Neural cell (in vitro differentiated cells): ENCODE results near the gene DTD1. TPM values are rescaled to one million over a fixed set of nuclear protein-coding genes. Genes with fewer than 3 reads are reported as not detected.
A peak's percentile ranks its signal among the peaks of the same experiment; 100 is the strongest.

Experiments
- H2AFZ ChIP-seq: fragments of 200-600, 300-800 bp; sonication (generic), shearing (Covaris generic); 2 replicates; pipeline ENCODE4 v1.6.0; 2014; ENCODE audit warnings: low read depth, mild to moderate bottlenecking, antibody characterized with exemption, low read length, moderate library complexity
- H3F3A ChIP-seq: fragments of 200-600 bp; shearing (Covaris generic); 2 replicates; pipeline ENCODE4 v1.6.1; 2016; ENCODE audit warnings: mild to moderate bottlenecking, moderate library complexity, mixed read lengths, antibody characterized with exemption, low read length; ENCODE audit not compliant: insufficient read depth, poor library complexity, severe bottlenecking
- H3K27ac ChIP-seq: fragments of 200-600, 300-800 bp; sonication (generic), shearing (Covaris generic); 2 replicates; pipeline ENCODE4 v1.5.1; 2014; ENCODE audit warnings: mild to moderate bottlenecking, low read length, moderate library complexity
- H3K27me3 ChIP-seq: fragments of 300-800, 200-600 bp; sonication (generic), shearing (Covaris generic); 2 replicates; pipeline ENCODE4 v1.6.0; 2014; ENCODE audit warnings: mild to moderate bottlenecking, low read depth, low read length, moderate library complexity; ENCODE audit not compliant: insufficient read depth
- H3K36me3 ChIP-seq: fragments of 300-800, 200-600 bp; sonication (generic), shearing (Covaris generic); 2 replicates; pipeline ENCODE4 v1.5.1; 2014; ENCODE audit warnings: mild to moderate bottlenecking, antibody characterized with exemption, low read length, moderate library complexity; ENCODE audit not compliant: insufficient read depth
- H3K4me2 ChIP-seq: fragments of 300-800, 200-600 bp; sonication (generic), shearing (Covaris generic); 2 replicates; pipeline ENCODE4 v1.6.0; 2014; ENCODE audit warnings: mild to moderate bottlenecking, low read length
- H3K4me3 ChIP-seq: fragments of 300-800, 200-600 bp; sonication (generic), shearing (Covaris generic); 2 replicates; pipeline ENCODE4 v1.5.1; 2014; ENCODE audit warnings: mild to moderate bottlenecking, low read length, moderate library complexity
- H3K79me2 ChIP-seq: fragments of 200-600 bp; shearing (Covaris generic); replicated peaks from 2 replicates; pipeline ENCODE4 v1.6.0; 2014; ENCODE audit warnings: mild to moderate bottlenecking, low read length, moderate library complexity; ENCODE audit not compliant: insufficient read depth
- H3K9ac ChIP-seq: fragments of 300-800, 200-600 bp; sonication (generic), shearing (Covaris generic); 2 replicates; pipeline ENCODE4 v1.6.1; 2016; ENCODE audit warnings: mild to moderate bottlenecking, low read length, mixed read lengths
- H3K9me2 ChIP-seq: fragments of 200-600 bp; shearing (Covaris generic); 2 replicates; pipeline ENCODE4 v1.6.1; 2016; ENCODE audit warnings: mild to moderate bottlenecking, low read length, mixed read lengths; ENCODE audit not compliant: insufficient read depth
- H3K9me3 ChIP-seq: fragments of 200-600, 300-800 bp; sonication (generic), shearing (Covaris generic); 2 replicates; pipeline ENCODE4 v1.6.1; 2016; ENCODE audit warnings: mild to moderate bottlenecking, mixed run types, low read length, moderate library complexity, mixed read lengths
- H4K20me1 ChIP-seq: fragments of 200-600 bp; shearing (Covaris generic); 2 replicates; pipeline ENCODE4 v1.6.1; 2016; ENCODE audit warnings: mild to moderate bottlenecking, mixed run types; ENCODE audit not compliant: insufficient read depth
- CTCF ChIP-seq: fragments of 450-650 bp; IDR thresholded peaks from 2 replicates; pipeline ENCODE4 v1.5.1; 2014; ENCODE audit warnings: antibody characterized with exemption, mild to moderate bottlenecking, moderate library complexity; ENCODE audit not compliant: poor library complexity, severe bottlenecking
- EP300 ChIP-seq: fragments of 450-650 bp; conservative IDR thresholded peaks from 2 replicates; pipeline ENCODE4 v1.6.1; 2014; ENCODE audit warnings: antibody characterized with exemption, mild to moderate bottlenecking, moderate library complexity; ENCODE audit not compliant: poor library complexity, severe bottlenecking
- EZH2 ChIP-seq: fragments of 200-600, 300-800 bp; shearing (Covaris generic), sonication (generic); IDR thresholded peaks from 2 replicates; pipeline ENCODE4 v1.6.1; 2014; ENCODE audit warnings: antibody characterized with exemption, low read length, borderline replicate concordance, mild to moderate bottlenecking; ENCODE audit not compliant: insufficient read depth, poor library complexity, severe bottlenecking
- MXI1 ChIP-seq: fragments of 450-650 bp; conservative IDR thresholded peaks from 2 replicates; pipeline ENCODE4 v1.6.1; 2014; ENCODE audit warnings: antibody characterized with exemption, mild to moderate bottlenecking; ENCODE audit not compliant: poor library complexity, severe bottlenecking
- POLR2AphosphoS5 ChIP-seq: IDR thresholded peaks from 2 replicates; pipeline ENCODE4 v1.6.1; 2012
- RAD21 ChIP-seq: fragments of 450-650 bp; conservative IDR thresholded peaks from 2 replicates; pipeline ENCODE4 v1.6.1; 2014; ENCODE audit warnings: antibody characterized with exemption, mild to moderate bottlenecking, moderate library complexity
- REST ChIP-seq: IDR thresholded peaks from 2 replicates; pipeline ENCODE4 v1.6.1; 2012; ENCODE audit warnings: borderline replicate concordance
- SMC3 ChIP-seq: fragments of 450-650 bp; conservative IDR thresholded peaks from 2 replicates; pipeline ENCODE4 v1.6.1; 2014; ENCODE audit warnings: antibody characterized with exemption, mild to moderate bottlenecking, moderate library complexity; ENCODE audit not compliant: poor library complexity
- TAF1 ChIP-seq: IDR thresholded peaks from 2 replicates; pipeline ENCODE4 v1.6.1; 2012; ENCODE audit warnings: low read depth
- polyA plus RNA-seq: library from polyadenylated mRNA; depleted of rRNA; stranded (reverse); fragments of >200 nt; gene quantifications from 2 replicates; pipeline ENCODE4 v1.2.3, GENCODE V29; 2014

The DTD1 gene
- polyA plus RNA-seq, 1 donor from 2014 or later = 337 TPM

- H3F3A ChIP-seq = no peaks in the 10 kb centered on the region
- no peaks in the 10 kb centered on the region for H3K9me2 ChIP-seq
- peak overlapping the region; percentile 37 for H3K4me3 ChIP-seq
- peak overlapping the region; percentile 2 for H2AFZ ChIP-seq
- H3K27me3 ChIP-seq = no peaks in the 10 kb centered on the region
- no peak overlapping the region for H3K4me2 ChIP-seq
- H3K9ac ChIP-seq = peak overlapping the region; percentile 25
- no peak for TF ChIP-seq CTCF
- no peak for TF ChIP-seq SMC3
- TF ChIP-seq POLR2AphosphoS5 = peak; percentile 11
- H3K9me3 ChIP-seq = no peaks in the 10 kb centered on the region
- H3K27ac ChIP-seq = peak overlapping the region; percentile 53
- H3K36me3 ChIP-seq = no peaks in the 10 kb centered on the region
- H3K79me2 ChIP-seq = no peaks in the 10 kb centered on the region
- no peaks in the 10 kb centered on the region for H4K20me1 ChIP-seq
Measured at GRCh38 chr20:18739751-18740166, 151.9 kb downstream of the DTD1 start.

- no peak overlapping the region for H3K4me2 ChIP-seq
Measured at GRCh38 chr20:18740726-18741125, 152.9 kb downstream of the DTD1 start.

More at GRCh38 chr20:18740726-18741125, 152.9 kb downstream of the DTD1 start:
- H3K9ac ChIP-seq = no peak overlapping the region
- no peaks in the 10 kb centered on the region for H3K9me3 ChIP-seq
- H3K9me2 ChIP-seq = no peaks in the 10 kb centered on the region
- H3K27ac ChIP-seq = no peak overlapping the region
- H3K36me3 ChIP-seq = no peaks in the 10 kb centered on the region
- no peaks in the 10 kb centered on the region for H3K79me2 ChIP-seq
- H3F3A ChIP-seq = no peaks in the 10 kb centered on the region
- H4K20me1 ChIP-seq = no peaks in the 10 kb centered on the region
- no peaks in the 10 kb centered on the region for H3K27me3 ChIP-seq
- no peak overlapping the region for H2AFZ ChIP-seq
- no peak for TF ChIP-seq RAD21
- no peak for TF ChIP-seq REST
- TF ChIP-seq MXI1 = no peak
- TF ChIP-seq SMC3 = no peak
- TF ChIP-seq POLR2AphosphoS5 = no peak
- no peak for TF ChIP-seq EZH2
- TF ChIP-seq CTCF = no peak
- no peak for TF ChIP-seq EP300
- no peak for TF ChIP-seq TAF1
- no peak overlapping the region for H3K4me3 ChIP-seq
